NK-92 treated with Interleukin-12 subunit alpha and Interleukin-12 subunit beta, amount 100 ng/mL, for 24 hours (cell line): ENCODE results near the gene WDR6.

Experiments used
- DNase-seq: peaks from one replicate; lab custom pipeline; 2025; lab: John Stamatoyannopoulos, UW

The WDR6 gene

GRCh38 chr3:49007068-49007770 is at the start of gene WDR6:
Gene WDR6 (plus strand): TSS chr3:49007391. CDS start chr3:49007432, 41 bp downstream.
- DNase-seq: peak; percentile 92

GRCh38 chr3:48960841-48961413 is 46.3 kb upstream of the WDR6 start:
- DNase-seq: no peak

GRCh38 chr3:48962340-48962739 is 44.9 kb upstream of the WDR6 start:
- DNase-seq: no peak

GRCh38 chr3:48962939-48963338 is 44.3 kb upstream of the WDR6 start:
- DNase-seq: no peak

GRCh38 chr3:48963591-48963990 is 43.6 kb upstream of the WDR6 start:
- no peak for DNase-seq

GRCh38 chr3:48966367-48966766 is 40.8 kb upstream of the WDR6 start:
- no peak for DNase-seq

- no peak for DNase-seq
These were observed 40.3 kb upstream of the WDR6 start for GRCh38 chr3:48966876-48967361.

- DNase-seq: no peak
These were observed 36.6 kb upstream of the WDR6 start for GRCh38 chr3:48970586-48970985.

GRCh38 chr3:48974076-48974864 is 32.9 kb upstream of the WDR6 start:
- no peak for DNase-seq

GRCh38 chr3:48979451-48979850 is 27.7 kb upstream of the WDR6 start:
- no peak for DNase-seq

- no peak for DNase-seq
These were observed 26.9 kb upstream of the WDR6 start for GRCh38 chr3:48980295-48980694.

- DNase-seq: no peak
These were observed 25.2 kb upstream of the WDR6 start for GRCh38 chr3:48982016-48982415.

GRCh38 chr3:48982686-48983085 is 24.5 kb upstream of the WDR6 start:
- no peak for DNase-seq

GRCh38 chr3:48983096-48983495 is 24.1 kb upstream of the WDR6 start:
- DNase-seq: no peak

GRCh38 chr3:48984663-48985062 is 22.5 kb upstream of the WDR6 start:
- no peak for DNase-seq

GRCh38 chr3:48985831-48986376 is 21.3 kb upstream of the WDR6 start:
- no peak for DNase-seq

- no peak for DNase-seq
These were observed 17.9 kb upstream of the WDR6 start for GRCh38 chr3:48989126-48989795.

GRCh38 chr3:48989796-48990635 is 17.2 kb upstream of the WDR6 start, which contains the start of gene P4HTM:
Gene P4HTM (plus strand): TSS chr3:48990241. CDS start chr3:48990257, 16 bp downstream.
- peak; percentile 71 for DNase-seq

- DNase-seq: no peak
These were observed 16.3 kb upstream of the WDR6 start for GRCh38 chr3:48990636-48991469.
